Hypothalamus (tissue), 51 donors: Measurements from ENCODE around the gene HM13.
"Not testable (repeated sequence)": the region's sequence is repeated elsewhere in the genome, so short reads cannot be mapped to it uniquely, and the experiment has no call there.

ENCODE experiments used
- DNase-seq, 51 donors: peaks; one replicate each; lab custom pipeline; 2025; lab: John Stamatoyannopoulos, UW

The HM13 gene

GRCh38 chr20:31539636-31540035 is 25.4 kb downstream of the HM13 start:
- DNase-seq = not testable (repeated sequence)

GRCh38 chr20:31540406-31540805 is 26.2 kb downstream of the HM13 start:
- DNase-seq = no peak

GRCh38 chr20:31542201-31542842 is 28.1 kb downstream of the HM13 start:
- DNase-seq = no peak

- no peak for DNase-seq
Observed at GRCh38 chr20:31542963-31543362, 28.7 kb downstream of the HM13 start.

GRCh38 chr20:31543966-31544598 is 29.8 kb downstream of the HM13 start:
- DNase-seq = peak in 1 of 51 donors; percentile 17

- DNase-seq = no peak
Observed at GRCh38 chr20:31544600-31544999, 30.4 kb downstream of the HM13 start.

GRCh38 chr20:31545621-31546040 is 31.4 kb downstream of the HM13 start:
- DNase-seq = not testable (repeated sequence)

GRCh38 chr20:31547017-31547675 is 32.9 kb downstream of the HM13 start:
- DNase-seq = peak; percentile 6 to 85 (median 67)

- DNase-seq = no peak
Observed at GRCh38 chr20:31547720-31548298, 33.6 kb downstream of the HM13 start.

- no peak for DNase-seq
Observed at GRCh38 chr20:31548820-31549512, 34.7 kb downstream of the HM13 start.

- DNase-seq = no peak
Observed at GRCh38 chr20:31549513-31549880, 35.3 kb downstream of the HM13 start.

GRCh38 chr20:31550099-31550498 is 35.9 kb downstream of the HM13 start:
- DNase-seq = no peak

GRCh38 chr20:31551163-31552081 is 37.2 kb downstream of the HM13 start:
- no peak for DNase-seq

GRCh38 chr20:31555203-31555775 is 41.0 kb downstream of the HM13 start:
- DNase-seq = no peak

GRCh38 chr20:31559704-31560093 is 45.5 kb downstream of the HM13 start:
- DNase-seq = no peak

GRCh38 chr20:31560094-31560745 is 46.0 kb downstream of the HM13 start:
- peak in 33 of 51 donors; percentile 1 to 63 (median 26) for DNase-seq

GRCh38 chr20:31560746-31561598 is 46.7 kb downstream of the HM13 start:
- DNase-seq = peak in 3 of 51 donors; percentile 13 to 48 (median 29)

- no peak for DNase-seq
Observed at GRCh38 chr20:31562241-31562640, 48.0 kb downstream of the HM13 start.
